ENCODE results near the gene TLL1.

DNA sequence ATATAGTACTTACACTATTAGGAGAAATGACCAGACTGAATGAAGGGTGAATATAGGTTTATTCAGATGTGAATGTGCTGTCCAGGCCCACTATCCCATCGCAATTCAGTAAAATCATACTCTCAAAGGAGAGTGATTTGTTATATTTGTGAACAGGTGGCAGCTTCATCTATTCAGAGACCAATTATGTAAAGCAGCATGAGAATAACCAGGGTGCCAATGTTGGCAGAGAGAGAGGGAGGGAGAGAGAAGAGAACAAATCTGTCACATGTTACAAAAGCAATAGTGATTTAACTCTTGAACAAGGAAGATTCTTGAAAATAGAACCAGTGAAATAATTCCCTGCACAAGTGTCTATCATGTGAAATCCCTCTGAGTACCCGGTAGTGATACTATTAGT is 38.9 kb upstream of the TLL1 start:
- TF ChIP-seq, protein P1, sequence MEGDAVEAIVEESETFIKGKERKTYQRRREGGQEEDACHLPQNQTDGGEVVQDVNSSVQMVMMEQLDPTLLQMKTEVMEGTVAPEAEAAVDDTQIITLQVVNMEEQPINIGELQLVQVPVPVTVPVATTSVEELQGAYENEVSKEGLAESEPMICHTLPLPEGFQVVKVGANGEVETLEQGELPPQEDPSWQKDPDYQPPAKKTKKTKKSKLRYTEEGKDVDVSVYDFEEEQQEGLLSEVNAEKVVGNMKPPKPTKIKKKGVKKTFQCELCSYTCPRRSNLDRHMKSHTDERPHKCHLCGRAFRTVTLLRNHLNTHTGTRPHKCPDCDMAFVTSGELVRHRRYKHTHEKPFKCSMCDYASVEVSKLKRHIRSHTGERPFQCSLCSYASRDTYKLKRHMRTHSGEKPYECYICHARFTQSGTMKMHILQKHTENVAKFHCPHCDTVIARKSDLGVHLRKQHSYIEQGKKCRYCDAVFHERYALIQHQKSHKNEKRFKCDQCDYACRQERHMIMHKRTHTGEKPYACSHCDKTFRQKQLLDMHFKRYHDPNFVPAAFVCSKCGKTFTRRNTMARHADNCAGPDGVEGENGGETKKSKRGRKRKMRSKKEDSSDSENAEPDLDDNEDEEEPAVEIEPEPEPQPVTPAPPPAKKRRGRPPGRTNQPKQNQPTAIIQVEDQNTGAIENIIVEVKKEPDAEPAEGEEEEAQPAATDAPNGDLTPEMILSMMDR (conservative IDR thresholded peaks at IDR 0.05): no peak
- TF ChIP-seq ZFX (IDR thresholded peaks at IDR 0.05): no peak

Data from C4-2B (cell line).